Measurements from ENCODE around the gene MARCHF10. TPM values are rescaled to one million over a fixed set of nuclear protein-coding genes. Genes with fewer than 3 reads are reported as not detected.

The MARCHF10 gene
- total RNA-seq, 1 donor from 2014 or later, result 0.51 TPM

DNA sequence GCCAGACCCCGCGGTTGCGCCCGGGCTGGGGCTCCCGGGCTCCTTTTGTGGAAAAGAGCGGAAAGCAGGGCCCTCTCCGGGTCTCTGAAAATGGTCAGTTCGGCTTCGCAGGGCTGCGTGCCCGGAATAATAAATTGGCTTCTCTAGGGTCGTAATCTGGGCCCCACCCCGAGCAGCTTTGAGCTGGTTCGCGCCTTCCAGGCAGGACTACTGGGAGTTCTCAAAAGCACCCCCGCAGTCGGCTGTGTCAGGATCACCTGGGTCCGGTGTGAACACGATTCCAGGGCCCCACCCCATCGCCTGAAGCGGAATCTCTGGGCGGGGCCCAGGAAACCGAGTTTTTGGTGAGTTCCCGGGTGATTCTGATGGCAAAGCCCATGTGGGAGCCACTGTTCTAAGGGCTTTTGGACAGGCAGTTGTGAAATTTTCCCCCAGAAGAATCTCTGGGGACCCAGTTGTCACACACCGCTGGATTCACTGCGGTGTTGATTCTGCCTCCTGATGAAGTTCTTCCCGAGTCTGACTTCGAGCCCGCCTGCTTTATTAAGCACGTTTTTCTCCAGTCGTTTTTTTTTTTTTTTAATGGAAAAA is 103.6 kb downstream of the MARCHF10 start:
- H2AFZ ChIP-seq (replicated peaks), result peak overlapping the region; percentile 65
- DNase-seq (ENCODE audit: low spot score), result no peak

GRCh38 chr17:62703776-62704380 is 104.2 kb downstream of the MARCHF10 start:
- Mint-ChIP-seq H3K4me3 (peak overlapping the region; percentile 80), H3K4me1 (peaks cover 16% of the 10 kb centered on the region), H3K27ac (no peak overlapping the region), H3K9me3 (peaks cover 12% of the 10 kb centered on the region), H3K27me3 (ENCODE audit: insufficient read depth, low read depth) (peaks cover 14% of the 10 kb centered on the region), H3K36me3 (no peaks in the 10 kb centered on the region)
- Histone ChIP-seq H3K9me3 (ENCODE audit: low read depth) (no peaks in the 10 kb centered on the region), H3K36me3 (no peaks in the 10 kb centered on the region), H3K27ac (no peak overlapping the region), H3K27me3 (peaks cover 41% of the 10 kb centered on the region), H2AFZ (replicated peaks) (peak overlapping the region; percentile 73), H4K20me1 (ENCODE audit: low read depth) (peaks cover 5% of the 10 kb centered on the region), H3K4me1 (peaks cover 25% of the 10 kb centered on the region), H3K4me3 (peak overlapping the region; percentile 94), H3K9ac (peak overlapping the region; percentile 31), H3K79me2 (ENCODE audit: low read depth) (no peaks in the 10 kb centered on the region), H3F3A (ENCODE audit: low read depth) (peaks cover 25% of the 10 kb centered on the region), H3K4me2 (peak overlapping the region; percentile 91)
- no peak for TF ChIP-seq EZH2 (IDR thresholded peaks at IDR 0.05)
- peak; percentile 80 for TF ChIP-seq CTCF (IDR thresholded peaks at IDR 0.05)
- TF ChIP-seq EZH2phosphoT487 (IDR thresholded peaks at IDR 0.05), result no peak
- DNase-seq (ENCODE audit: low spot score), result peak; percentile 92

More for the DNA sequence above, 103.6 kb downstream of the MARCHF10 start:
- H3K27me3 ChIP-seq, result peaks cover 41% of the 10 kb centered on the region
- H3K36me3 ChIP-seq, result no peaks in the 10 kb centered on the region
- H3K4me1 ChIP-seq, result peaks cover 25% of the 10 kb centered on the region
- peaks cover 14% of the 10 kb centered on the region for H3K27me3 Mint-ChIP-seq (ENCODE audit: insufficient read depth, low read depth)
- H3K4me3 ChIP-seq, result peak overlapping the region; percentile 94
- peaks cover 15% of the 10 kb centered on the region for H3K9me3 Mint-ChIP-seq
- H3K27ac Mint-ChIP-seq, result no peak overlapping the region
- peaks cover 25% of the 10 kb centered on the region for H3F3A ChIP-seq (ENCODE audit: low read depth)
- H3K27ac ChIP-seq, result no peak overlapping the region
- no peaks in the 10 kb centered on the region for H3K9me3 ChIP-seq (ENCODE audit: low read depth)
- H3K4me2 ChIP-seq, result peak overlapping the region; percentile 91
- peak overlapping the region; percentile 91 for H3K4me3 Mint-ChIP-seq
- H3K79me2 ChIP-seq (ENCODE audit: low read depth), result no peaks in the 10 kb centered on the region
- peak overlapping the region; percentile 31 for H3K9ac ChIP-seq
- no peaks in the 10 kb centered on the region for H3K36me3 Mint-ChIP-seq
- peaks cover 5% of the 10 kb centered on the region for H4K20me1 ChIP-seq (ENCODE audit: low read depth)
- peaks cover 16% of the 10 kb centered on the region for H3K4me1 Mint-ChIP-seq
- TF ChIP-seq EZH2 (IDR thresholded peaks at IDR 0.05), result no peak
- TF ChIP-seq EZH2phosphoT487 (IDR thresholded peaks at IDR 0.05), result no peak
- TF ChIP-seq CTCF (IDR thresholded peaks at IDR 0.05), result no peak

GRCh38 chr17:62703261-62703775 is 104.8 kb downstream of the MARCHF10 start:
- Histone ChIP-seq H3K4me3 (peak overlapping the region; percentile 94), H3K9me3 (ENCODE audit: low read depth) (no peaks in the 10 kb centered on the region), H2AFZ (replicated peaks) (peak overlapping the region; percentile 73), H3K27ac (no peak overlapping the region), H3K36me3 (no peaks in the 10 kb centered on the region), H3K9ac (no peak overlapping the region), H3F3A (ENCODE audit: low read depth) (peaks cover 25% of the 10 kb centered on the region), H3K4me1 (peaks cover 25% of the 10 kb centered on the region), H3K4me2 (peak overlapping the region; percentile 91), H4K20me1 (ENCODE audit: low read depth) (peaks cover 5% of the 10 kb centered on the region), H3K27me3 (peaks cover 41% of the 10 kb centered on the region), H3K79me2 (ENCODE audit: low read depth) (no peaks in the 10 kb centered on the region)
- no peaks in the 10 kb centered on the region for H3K36me3 Mint-ChIP-seq
- peak overlapping the region; percentile 80 for H3K4me3 Mint-ChIP-seq
- TF ChIP-seq CTCF (IDR thresholded peaks at IDR 0.05) (no peak), EZH2phosphoT487 (IDR thresholded peaks at IDR 0.05) (no peak), EZH2 (IDR thresholded peaks at IDR 0.05) (no peak)
- H3K27ac Mint-ChIP-seq, result no peak overlapping the region
- H3K4me1 Mint-ChIP-seq, result peaks cover 16% of the 10 kb centered on the region
- H3K9me3 Mint-ChIP-seq, result peaks cover 8% of the 10 kb centered on the region
- DNase-seq (ENCODE audit: low spot score), result no peak
- H3K27me3 Mint-ChIP-seq (ENCODE audit: insufficient read depth, low read depth), result peaks cover 14% of the 10 kb centered on the region

All from neural progenitor cell (in vitro differentiated cells).